Osteocyte (in vitro differentiated cells): Measurements from ENCODE around the gene WARS2. TPM values are rescaled to one million over a fixed set of nuclear protein-coding genes. Genes with fewer than 3 reads are reported as not detected.
"Not testable (repeated sequence)": the region's sequence is repeated elsewhere in the genome, so short reads cannot be mapped to it uniquely, and the experiment has no call there.

Experiments
- DNase-seq: peaks from one replicate; pipeline ENCODE4 v3.0.0; 2021; ENCODE audit warnings: mixed read lengths; ENCODE audit not compliant: unreplicated experiment; ENCODE audit errors: extremely low spot score
- H3K27ac Mint-ChIP-seq: one replicate; pipeline ENCODE4 v1.8.0; 2021; ENCODE audit warnings: mild to moderate bottlenecking, mixed read lengths; ENCODE audit not compliant: unreplicated experiment
- H3K27me3 Mint-ChIP-seq: one replicate; pipeline ENCODE4 v1.8.0; 2021; ENCODE audit warnings: mixed read lengths; ENCODE audit not compliant: unreplicated experiment
- H3K36me3 Mint-ChIP-seq: one replicate; pipeline ENCODE4 v1.8.0; 2021; ENCODE audit warnings: mixed read lengths; ENCODE audit not compliant: unreplicated experiment
- H3K4me1 Mint-ChIP-seq: one replicate; pipeline ENCODE4 v1.8.0; 2021; ENCODE audit warnings: mixed read lengths; ENCODE audit not compliant: unreplicated experiment
- H3K4me3 Mint-ChIP-seq: one replicate; pipeline ENCODE4 v1.8.0; 2021; ENCODE audit warnings: mild to moderate bottlenecking, moderate library complexity, mixed read lengths; ENCODE audit not compliant: unreplicated experiment
- H3K9me3 Mint-ChIP-seq: one replicate; pipeline ENCODE4 v1.8.0; 2021; ENCODE audit warnings: mixed read lengths; ENCODE audit not compliant: unreplicated experiment
- total RNA-seq: library from RNA; stranded (reverse); gene quantifications from 2 replicates; pipeline ENCODE4 v1.2.1, GENCODE V29; 2021
- TF ChIP-seq, protein P1 (sequence below): fragments of 200-600 bp; sonication (generic); IDR thresholded peaks from 2 replicates; pipeline ENCODE4 v1.5.0; 2021; ENCODE audit warnings: antibody characterized with exemption, mild to moderate bottlenecking, moderate library complexity

The WARS2 gene
- total RNA-seq, 1 donor from 2014 or later: 13.2 TPM

DNA sequence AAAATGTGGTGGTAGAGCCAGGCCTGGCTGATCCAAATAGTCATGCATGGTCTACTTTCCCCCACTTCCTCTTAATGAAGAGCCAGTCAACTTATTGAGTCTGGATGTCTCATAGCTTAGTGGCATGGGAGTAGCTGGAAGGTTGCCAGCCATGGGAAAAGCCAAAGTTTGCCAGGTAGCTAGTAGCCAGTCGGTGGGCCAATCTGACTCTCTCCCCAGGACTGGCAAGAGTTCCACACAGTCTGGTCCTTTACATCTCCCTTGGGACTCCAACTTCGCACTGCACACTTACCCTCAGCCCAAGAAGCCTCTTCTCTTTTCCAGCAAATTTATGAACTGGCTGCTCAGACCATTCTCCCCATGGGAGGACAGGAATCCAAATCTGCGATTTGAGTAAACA is 8.3 kb downstream of the WARS2 start:
- no peak overlapping the region for H3K4me3 Mint-ChIP-seq
- DNase-seq: no peak
- peaks cover 2% of the 10 kb centered on the region for H3K36me3 Mint-ChIP-seq
- no peaks in the 10 kb centered on the region for H3K27me3 Mint-ChIP-seq
- no peaks in the 10 kb centered on the region for H3K9me3 Mint-ChIP-seq
- H3K27ac Mint-ChIP-seq: no peak overlapping the region
- TF ChIP-seq, protein P1, sequence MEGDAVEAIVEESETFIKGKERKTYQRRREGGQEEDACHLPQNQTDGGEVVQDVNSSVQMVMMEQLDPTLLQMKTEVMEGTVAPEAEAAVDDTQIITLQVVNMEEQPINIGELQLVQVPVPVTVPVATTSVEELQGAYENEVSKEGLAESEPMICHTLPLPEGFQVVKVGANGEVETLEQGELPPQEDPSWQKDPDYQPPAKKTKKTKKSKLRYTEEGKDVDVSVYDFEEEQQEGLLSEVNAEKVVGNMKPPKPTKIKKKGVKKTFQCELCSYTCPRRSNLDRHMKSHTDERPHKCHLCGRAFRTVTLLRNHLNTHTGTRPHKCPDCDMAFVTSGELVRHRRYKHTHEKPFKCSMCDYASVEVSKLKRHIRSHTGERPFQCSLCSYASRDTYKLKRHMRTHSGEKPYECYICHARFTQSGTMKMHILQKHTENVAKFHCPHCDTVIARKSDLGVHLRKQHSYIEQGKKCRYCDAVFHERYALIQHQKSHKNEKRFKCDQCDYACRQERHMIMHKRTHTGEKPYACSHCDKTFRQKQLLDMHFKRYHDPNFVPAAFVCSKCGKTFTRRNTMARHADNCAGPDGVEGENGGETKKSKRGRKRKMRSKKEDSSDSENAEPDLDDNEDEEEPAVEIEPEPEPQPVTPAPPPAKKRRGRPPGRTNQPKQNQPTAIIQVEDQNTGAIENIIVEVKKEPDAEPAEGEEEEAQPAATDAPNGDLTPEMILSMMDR: no peak
- no peaks in the 10 kb centered on the region for H3K4me1 Mint-ChIP-seq

- DNase-seq: no peak
- TF ChIP-seq, protein P1: no peak
Measured at GRCh38 chr1:119125874-119126273, 14.6 kb downstream of the WARS2 start.

GRCh38 chr1:119124764-119125163 is 15.7 kb downstream of the WARS2 start:
- H3K9me3 Mint-ChIP-seq: peaks cover 11% of the 10 kb centered on the region
- H3K4me1 Mint-ChIP-seq: no peaks in the 10 kb centered on the region
- no peaks in the 10 kb centered on the region for H3K36me3 Mint-ChIP-seq
- TF ChIP-seq, protein P1: no peak
- H3K27ac Mint-ChIP-seq: no peak overlapping the region
- H3K27me3 Mint-ChIP-seq: no peaks in the 10 kb centered on the region
- no peak overlapping the region for H3K4me3 Mint-ChIP-seq
- DNase-seq: no peak

More at GRCh38 chr1:119125874-119126273, 14.6 kb downstream of the WARS2 start:
- Mint-ChIP-seq H3K27ac (no peak overlapping the region), H3K4me1 (no peaks in the 10 kb centered on the region), H3K27me3 (no peaks in the 10 kb centered on the region), H3K9me3 (peaks cover 5% of the 10 kb centered on the region), H3K36me3 (no peaks in the 10 kb centered on the region), H3K4me3 (no peak overlapping the region)

- H3K4me1 Mint-ChIP-seq, H3K27ac Mint-ChIP-seq, DNase-seq, H3K4me3 Mint-ChIP-seq, H3K27me3 Mint-ChIP-seq, H3K36me3 Mint-ChIP-seq: not testable (repeated sequence)
- peaks cover 28% of the 10 kb centered on the region for H3K9me3 Mint-ChIP-seq
Measured at GRCh38 chr1:119121872-119122271, 18.6 kb downstream of the WARS2 start.

- peaks cover 19% of the 10 kb centered on the region for H3K4me1 Mint-ChIP-seq
- H3K27ac Mint-ChIP-seq: no peak overlapping the region
- no peaks in the 10 kb centered on the region for H3K36me3 Mint-ChIP-seq
- TF ChIP-seq, protein P1: no peak
- DNase-seq: no peak
- H3K4me3 Mint-ChIP-seq: no peak overlapping the region
- H3K27me3 Mint-ChIP-seq: no peaks in the 10 kb centered on the region
- peaks cover 24% of the 10 kb centered on the region for H3K9me3 Mint-ChIP-seq
Measured at GRCh38 chr1:119116725-119117124, 23.7 kb downstream of the WARS2 start.

- Mint-ChIP-seq H3K4me3 (no peak overlapping the region), H3K9me3 (peaks cover 27% of the 10 kb centered on the region), H3K4me1 (peaks cover 19% of the 10 kb centered on the region), H3K27me3 (no peaks in the 10 kb centered on the region), H3K36me3 (peaks cover 2% of the 10 kb centered on the region), H3K27ac (no peak overlapping the region)
- TF ChIP-seq, protein P1: no peak
- DNase-seq: no peak
Measured at GRCh38 chr1:119115736-119116135, 24.7 kb downstream of the WARS2 start.
